GM12864 (cell line): ENCODE results near the gene INPP5E.

Source experiments
- DNase-seq: peaks from one replicate; pipeline ENCODE4 v3.0.0-alpha.2; 2011; ENCODE audit warnings: low read depth
- H3K4me3 ChIP-seq: 2 replicates; pipeline ENCODE4 v1.5.1; 2011; ENCODE audit warnings: mild to moderate bottlenecking, low read depth, low read length, control low read depth
- TF ChIP-seq, protein P1 (sequence below): IDR thresholded peaks from 2 replicates; pipeline ENCODE4 v1.5.1; 2011; ENCODE audit warnings: low read depth, mild to moderate bottlenecking, moderate library complexity, low read length, control low read depth, inconsistent platforms; ENCODE audit errors: missing control alignments

INPP5E gene

DNA sequence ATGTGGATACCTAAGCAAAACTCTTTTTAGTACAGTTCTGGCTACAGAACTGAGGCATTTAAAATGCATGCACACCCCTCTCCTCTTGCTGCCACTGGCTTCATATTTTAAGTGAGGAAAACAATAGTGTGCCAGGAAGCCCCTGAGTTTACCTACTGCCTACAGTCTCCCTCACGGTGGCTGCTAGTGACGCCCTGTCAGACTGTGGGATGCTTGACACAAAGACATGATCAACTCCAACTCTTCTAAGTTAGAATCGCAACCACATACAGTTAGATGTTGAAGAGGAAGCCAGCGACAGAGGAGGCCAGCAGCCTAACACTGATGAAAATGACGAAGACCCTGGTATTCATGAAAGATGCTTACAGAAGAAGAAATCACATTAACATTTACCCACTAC is 41.9 kb upstream of the INPP5E start:
- TF ChIP-seq, protein P1, sequence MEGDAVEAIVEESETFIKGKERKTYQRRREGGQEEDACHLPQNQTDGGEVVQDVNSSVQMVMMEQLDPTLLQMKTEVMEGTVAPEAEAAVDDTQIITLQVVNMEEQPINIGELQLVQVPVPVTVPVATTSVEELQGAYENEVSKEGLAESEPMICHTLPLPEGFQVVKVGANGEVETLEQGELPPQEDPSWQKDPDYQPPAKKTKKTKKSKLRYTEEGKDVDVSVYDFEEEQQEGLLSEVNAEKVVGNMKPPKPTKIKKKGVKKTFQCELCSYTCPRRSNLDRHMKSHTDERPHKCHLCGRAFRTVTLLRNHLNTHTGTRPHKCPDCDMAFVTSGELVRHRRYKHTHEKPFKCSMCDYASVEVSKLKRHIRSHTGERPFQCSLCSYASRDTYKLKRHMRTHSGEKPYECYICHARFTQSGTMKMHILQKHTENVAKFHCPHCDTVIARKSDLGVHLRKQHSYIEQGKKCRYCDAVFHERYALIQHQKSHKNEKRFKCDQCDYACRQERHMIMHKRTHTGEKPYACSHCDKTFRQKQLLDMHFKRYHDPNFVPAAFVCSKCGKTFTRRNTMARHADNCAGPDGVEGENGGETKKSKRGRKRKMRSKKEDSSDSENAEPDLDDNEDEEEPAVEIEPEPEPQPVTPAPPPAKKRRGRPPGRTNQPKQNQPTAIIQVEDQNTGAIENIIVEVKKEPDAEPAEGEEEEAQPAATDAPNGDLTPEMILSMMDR, result no peak
- H3K4me3 ChIP-seq, result peak overlapping the region; percentile 82
- no peak for DNase-seq

DNA sequence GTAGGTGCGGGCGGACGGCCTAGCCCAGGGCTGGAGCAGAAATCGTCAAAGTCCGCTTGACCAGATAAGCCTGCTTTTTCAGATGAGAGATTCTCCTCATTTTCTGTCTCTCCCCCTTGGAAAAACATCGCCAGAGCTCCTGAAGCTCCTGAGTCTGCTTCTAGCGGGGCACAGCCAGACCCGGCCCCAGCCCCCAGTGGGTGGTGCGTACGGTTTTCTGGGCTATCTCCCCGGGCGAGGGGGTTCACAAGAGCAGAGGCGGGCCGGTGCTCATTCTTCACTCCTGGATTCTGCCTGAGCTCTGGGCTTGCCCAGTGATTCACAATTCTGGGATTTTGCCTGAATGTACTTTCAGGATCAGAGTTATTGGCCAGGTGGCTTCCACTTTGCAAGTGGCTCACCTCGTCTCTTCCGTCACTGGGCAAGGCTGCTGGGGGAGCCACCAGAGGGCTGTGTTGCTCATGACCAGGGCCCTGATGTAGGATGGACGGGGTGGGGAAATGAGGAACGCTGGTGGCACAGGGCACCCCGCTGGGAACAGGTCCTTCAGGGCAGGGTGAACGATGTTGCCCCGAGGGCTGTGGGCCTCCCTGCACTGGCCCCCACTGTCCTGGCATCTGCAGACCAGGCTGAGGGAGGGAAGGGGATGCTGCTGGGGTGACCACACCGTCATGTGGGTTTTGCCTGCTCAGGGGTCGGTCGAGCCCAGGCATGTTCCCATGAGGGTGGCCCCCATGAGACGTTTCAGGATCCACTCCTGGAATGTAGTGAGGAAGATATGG is 36.9 kb upstream of the INPP5E start:
- no peak overlapping the region for H3K4me3 ChIP-seq
- TF ChIP-seq, protein P1, result no peak
- no peak for DNase-seq

DNA sequence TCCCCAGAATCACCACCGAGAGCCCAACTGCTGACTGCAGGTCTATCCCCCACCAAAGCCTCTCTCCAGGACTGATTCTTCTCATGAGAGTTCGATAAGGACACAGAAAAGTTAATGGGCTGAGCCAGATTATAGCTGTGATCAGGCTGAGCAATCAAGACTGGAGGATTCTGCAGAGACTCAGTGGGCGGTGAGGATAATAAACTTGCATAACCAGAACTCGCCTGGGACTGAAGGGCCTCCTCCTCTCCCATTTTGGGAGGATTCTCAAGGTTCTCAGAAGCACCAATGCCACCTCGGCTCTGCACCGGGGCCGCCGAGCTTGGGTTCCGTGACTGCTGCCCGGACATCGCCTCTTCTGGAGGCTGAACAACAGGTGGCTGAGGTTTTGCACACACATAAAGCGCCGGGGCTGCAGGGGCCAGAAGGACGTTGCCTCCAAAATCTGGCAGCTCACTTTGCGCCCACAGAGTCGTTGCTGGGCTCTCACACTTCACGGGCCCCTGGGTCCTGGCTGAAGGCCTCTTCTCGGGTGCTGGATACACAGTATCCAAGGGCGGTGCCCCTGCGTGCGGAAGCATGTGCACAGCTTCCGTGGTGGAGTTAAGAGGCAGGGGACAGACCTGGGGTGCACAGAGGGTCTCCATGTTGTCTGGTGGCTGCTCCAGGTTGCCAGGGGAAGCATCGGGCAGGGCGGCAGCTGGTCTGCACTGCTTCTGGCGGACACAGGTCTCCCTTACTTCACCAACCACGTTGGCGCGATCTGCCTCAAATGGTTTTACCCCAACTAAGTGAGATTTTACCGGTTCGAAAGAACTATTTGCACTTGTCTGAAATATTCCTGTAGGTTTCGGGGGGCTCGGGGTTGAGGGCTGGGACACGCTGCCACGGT is 35.6 kb upstream of the INPP5E start:
- TF ChIP-seq, protein P1, result no peak
- no peak overlapping the region for H3K4me3 ChIP-seq
- DNase-seq, result no peak

DNA sequence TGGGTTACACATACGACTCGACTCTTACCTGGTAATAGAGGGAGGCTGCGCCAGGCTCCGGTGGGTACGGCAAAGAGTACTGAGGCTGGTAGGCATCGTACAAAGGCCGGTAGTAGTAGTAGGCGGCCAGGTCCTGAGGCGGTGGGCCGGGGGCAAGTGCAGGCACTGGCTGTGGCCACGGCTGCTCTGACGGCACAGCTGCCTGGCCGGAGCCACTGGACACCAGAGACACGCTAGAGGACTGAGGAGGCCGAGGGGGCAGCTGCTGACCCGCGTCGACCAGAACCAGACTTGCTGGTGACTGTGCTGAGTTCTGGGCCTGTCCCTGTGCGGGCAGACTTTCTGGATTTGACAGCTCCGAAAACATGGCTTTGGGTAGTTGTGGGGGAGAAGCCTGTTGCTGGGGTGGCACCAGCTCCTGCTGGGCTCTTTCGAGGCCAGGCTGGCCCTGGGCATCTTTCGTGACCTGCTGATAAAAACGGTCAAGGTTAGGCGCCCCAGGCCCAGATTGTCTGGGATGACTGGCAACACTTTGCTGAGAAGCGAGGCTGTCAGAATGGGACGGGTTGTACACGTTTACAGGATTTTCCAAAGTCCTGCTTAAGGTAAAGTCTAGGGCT is 34.5 kb upstream of the INPP5E start:
- no peak for DNase-seq
- H3K4me3 ChIP-seq, result no peak overlapping the region
- TF ChIP-seq, protein P1, result no peak

DNA sequence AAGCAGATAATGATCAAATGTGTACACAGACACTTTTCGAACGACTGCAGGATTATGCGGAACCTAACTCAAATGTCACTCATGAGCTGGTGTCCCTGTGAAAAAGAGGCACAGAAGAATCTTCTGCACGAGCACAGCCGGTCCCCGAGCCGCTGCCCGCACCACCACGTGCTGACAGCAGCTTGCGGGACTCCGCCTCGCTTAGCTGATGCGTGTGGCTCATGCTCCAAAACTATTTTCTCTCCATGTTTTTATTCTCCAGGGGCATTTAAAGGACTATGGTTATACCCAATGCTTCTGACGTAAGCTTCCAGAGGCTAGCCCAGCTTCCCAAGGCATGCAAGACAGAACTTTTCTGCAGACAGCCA is 33.7 kb upstream of the INPP5E start:
- DNase-seq, result no peak
- TF ChIP-seq, protein P1, result no peak

DNA sequence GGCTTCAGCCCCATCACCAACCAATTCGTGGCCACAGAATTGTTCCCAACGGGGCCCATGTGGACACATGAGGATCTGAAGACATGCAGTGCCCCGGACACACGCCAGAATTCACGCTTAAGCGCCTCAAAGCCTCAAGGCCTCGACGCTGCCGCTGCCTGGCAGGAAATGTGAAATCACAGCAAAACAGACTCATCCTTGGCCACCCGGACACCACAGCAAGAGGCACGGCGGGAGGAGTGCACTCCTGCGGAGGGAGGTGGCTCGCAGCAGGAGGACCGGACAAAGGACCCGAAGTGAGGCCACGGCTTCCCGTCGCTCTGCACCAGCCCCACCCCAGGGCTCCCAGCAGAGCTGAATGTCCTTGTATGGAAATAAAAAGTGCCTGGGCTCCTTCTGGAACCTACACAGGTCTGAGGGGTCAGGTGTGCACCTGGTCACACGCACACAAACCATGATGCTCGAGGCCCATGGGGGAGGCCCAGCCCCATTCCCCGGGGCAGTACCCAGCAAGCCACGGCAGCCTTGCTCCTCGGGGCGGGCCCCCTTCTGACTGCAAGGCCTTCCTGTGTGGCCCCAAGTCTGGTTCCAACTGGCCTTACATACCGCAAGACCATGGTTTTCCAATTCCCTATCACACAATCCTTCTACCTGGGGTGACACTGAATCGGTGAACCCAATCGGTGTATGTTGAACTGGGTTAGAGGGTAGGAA is 33.2 kb upstream of the INPP5E start:
- DNase-seq, result no peak
- H3K4me3 ChIP-seq, result no peak overlapping the region
- TF ChIP-seq, protein P1, result no peak

More for the DNA sequence above, 33.7 kb upstream of the INPP5E start:
- H3K4me3 ChIP-seq, result no peak overlapping the region
